ENCODE results near the gene CCDC137.

DNA sequence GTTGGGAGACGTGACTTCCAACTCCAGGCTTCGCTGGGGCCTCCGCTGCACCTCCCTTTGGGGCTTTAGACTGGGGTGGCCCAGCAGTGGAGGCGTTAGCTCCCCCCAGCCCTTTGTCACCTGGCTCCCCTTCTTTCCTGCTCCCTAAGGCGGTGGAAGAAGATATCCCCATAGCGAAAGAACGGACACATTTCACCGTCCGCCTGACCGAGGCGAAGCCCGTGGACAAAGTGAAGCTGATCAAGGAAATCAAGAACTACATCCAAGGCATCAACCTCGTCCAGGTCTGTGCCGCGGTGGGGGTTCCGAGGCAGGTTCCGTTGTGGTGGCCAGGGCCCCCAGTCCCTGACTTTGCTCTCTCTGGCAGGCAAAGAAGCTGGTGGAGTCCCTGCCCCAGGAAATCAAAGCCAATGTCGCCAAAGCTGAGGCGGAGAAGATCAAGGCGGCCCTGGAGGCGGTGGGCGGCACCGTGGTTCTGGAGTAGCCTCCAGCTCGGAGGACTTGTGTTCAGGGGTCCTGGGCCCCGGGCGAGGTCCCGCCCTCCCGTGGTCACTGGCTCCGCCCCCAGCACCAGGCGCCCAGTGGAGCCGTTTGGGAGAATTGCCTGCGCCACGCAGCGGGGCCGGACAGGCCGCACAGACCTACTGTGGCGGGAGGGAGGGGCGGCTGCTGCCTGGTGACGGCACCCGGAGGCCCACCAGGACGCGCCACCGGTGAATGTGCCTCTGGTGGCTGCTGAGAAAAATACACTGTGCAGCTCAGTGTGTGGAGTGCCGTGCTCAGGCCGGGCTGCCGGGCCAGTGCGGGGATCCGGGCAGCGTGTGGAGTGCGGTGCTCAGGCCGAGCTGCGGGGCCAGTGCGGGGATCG, 40.5 kb downstream of the CCDC137 start:
- TF ChIP-seq, protein P1, sequence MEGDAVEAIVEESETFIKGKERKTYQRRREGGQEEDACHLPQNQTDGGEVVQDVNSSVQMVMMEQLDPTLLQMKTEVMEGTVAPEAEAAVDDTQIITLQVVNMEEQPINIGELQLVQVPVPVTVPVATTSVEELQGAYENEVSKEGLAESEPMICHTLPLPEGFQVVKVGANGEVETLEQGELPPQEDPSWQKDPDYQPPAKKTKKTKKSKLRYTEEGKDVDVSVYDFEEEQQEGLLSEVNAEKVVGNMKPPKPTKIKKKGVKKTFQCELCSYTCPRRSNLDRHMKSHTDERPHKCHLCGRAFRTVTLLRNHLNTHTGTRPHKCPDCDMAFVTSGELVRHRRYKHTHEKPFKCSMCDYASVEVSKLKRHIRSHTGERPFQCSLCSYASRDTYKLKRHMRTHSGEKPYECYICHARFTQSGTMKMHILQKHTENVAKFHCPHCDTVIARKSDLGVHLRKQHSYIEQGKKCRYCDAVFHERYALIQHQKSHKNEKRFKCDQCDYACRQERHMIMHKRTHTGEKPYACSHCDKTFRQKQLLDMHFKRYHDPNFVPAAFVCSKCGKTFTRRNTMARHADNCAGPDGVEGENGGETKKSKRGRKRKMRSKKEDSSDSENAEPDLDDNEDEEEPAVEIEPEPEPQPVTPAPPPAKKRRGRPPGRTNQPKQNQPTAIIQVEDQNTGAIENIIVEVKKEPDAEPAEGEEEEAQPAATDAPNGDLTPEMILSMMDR (IDR thresholded peaks at IDR 0.05), result no peak
- TF ChIP-seq POLR2A (IDR thresholded peaks at IDR 0.05), result no peak

Measured in lower leg skin (tissue), 3 donors.